Measurements from ENCODE around the gene STEEP1.
A peak's percentile ranks its signal among the peaks of the same experiment; 100 is the strongest.
"Not testable (repeated sequence)": the region's sequence is repeated elsewhere in the genome, so short reads cannot be mapped to it uniquely, and the experiment has no call there.

Gene STEEP1

GRCh38 chrX:119529345-119530276, 35.6 kb downstream of the STEEP1 start:
- DNase-seq = no peak

GRCh38 chrX:119523664-119524184, 41.5 kb downstream of the STEEP1 start:
- DNase-seq = no peak

- DNase-seq = no peak
Measured at GRCh38 chrX:119521246-119521645, 44.0 kb downstream of the STEEP1 start.

- no peak for DNase-seq
Measured at GRCh38 chrX:119518371-119518770, 46.8 kb downstream of the STEEP1 start.

GRCh38 chrX:119516157-119516702, 49.0 kb downstream of the STEEP1 start:
- peak; percentile 7 for DNase-seq

GRCh38 chrX:119512146-119512800, 52.9 kb downstream of the STEEP1 start:
- no peak for DNase-seq

- DNase-seq = no peak
Measured at GRCh38 chrX:119507206-119507605, 58.0 kb downstream of the STEEP1 start.

- DNase-seq = no peak
Measured at GRCh38 chrX:119505945-119506344, 59.3 kb downstream of the STEEP1 start.

- DNase-seq = not testable (repeated sequence)
Measured at GRCh38 chrX:119505145-119505544, 60.1 kb downstream of the STEEP1 start.

- DNase-seq = no peak
Measured at GRCh38 chrX:119503484-119503861, 61.7 kb downstream of the STEEP1 start.

GRCh38 chrX:119502727-119503483, 62.3 kb downstream of the STEEP1 start:
- DNase-seq = no peak

GRCh38 chrX:119501511-119502148, 63.6 kb downstream of the STEEP1 start:
- no peak for DNase-seq

GRCh38 chrX:119500061-119500800, 65.0 kb downstream of the STEEP1 start:
- no peak for DNase-seq

- DNase-seq = no peak
Measured at GRCh38 chrX:119497185-119497584, 68.0 kb downstream of the STEEP1 start.

GRCh38 chrX:119495734-119496726, 69.2 kb downstream of the STEEP1 start:
- DNase-seq = no peak

GRCh38 chrX:119493851-119494495, 71.2 kb downstream of the STEEP1 start:
- not testable (repeated sequence) for DNase-seq

GRCh38 chrX:119492463-119492862, 72.7 kb downstream of the STEEP1 start:
- no peak for DNase-seq

GRCh38 chrX:119489212-119490074, 75.8 kb downstream of the STEEP1 start:
- no peak for DNase-seq

- DNase-seq = peak; percentile 18
Measured at GRCh38 chrX:119488749-119489148, 76.5 kb downstream of the STEEP1 start.

Measured in stimulated activated CD4-positive, alpha-beta T cell treated with anti-CD3 and anti-CD28 coated beads, Interleukin-12 subunit alpha, Interleukin-12 subunit beta, amount 100 ng/mL, for 4 hours (primary cell).